ENCODE data around the gene CCDC187.
A peak's percentile ranks its signal among the peaks of the same experiment; 100 is the strongest.

Gene CCDC187

GRCh38 chr9:136202454-136203407 is 101.2 kb downstream of the CCDC187 start:
- no peak for DNase-seq (ENCODE audit: low read depth)
- no peak overlapping the region for H3K4me3 ChIP-seq (ENCODE audit: low read length)
- TF ChIP-seq, protein P1, sequence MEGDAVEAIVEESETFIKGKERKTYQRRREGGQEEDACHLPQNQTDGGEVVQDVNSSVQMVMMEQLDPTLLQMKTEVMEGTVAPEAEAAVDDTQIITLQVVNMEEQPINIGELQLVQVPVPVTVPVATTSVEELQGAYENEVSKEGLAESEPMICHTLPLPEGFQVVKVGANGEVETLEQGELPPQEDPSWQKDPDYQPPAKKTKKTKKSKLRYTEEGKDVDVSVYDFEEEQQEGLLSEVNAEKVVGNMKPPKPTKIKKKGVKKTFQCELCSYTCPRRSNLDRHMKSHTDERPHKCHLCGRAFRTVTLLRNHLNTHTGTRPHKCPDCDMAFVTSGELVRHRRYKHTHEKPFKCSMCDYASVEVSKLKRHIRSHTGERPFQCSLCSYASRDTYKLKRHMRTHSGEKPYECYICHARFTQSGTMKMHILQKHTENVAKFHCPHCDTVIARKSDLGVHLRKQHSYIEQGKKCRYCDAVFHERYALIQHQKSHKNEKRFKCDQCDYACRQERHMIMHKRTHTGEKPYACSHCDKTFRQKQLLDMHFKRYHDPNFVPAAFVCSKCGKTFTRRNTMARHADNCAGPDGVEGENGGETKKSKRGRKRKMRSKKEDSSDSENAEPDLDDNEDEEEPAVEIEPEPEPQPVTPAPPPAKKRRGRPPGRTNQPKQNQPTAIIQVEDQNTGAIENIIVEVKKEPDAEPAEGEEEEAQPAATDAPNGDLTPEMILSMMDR (IDR thresholded peaks at IDR 0.05; ENCODE audit: insufficient read depth, low read depth, low read length, missing control alignments) = no peak

GRCh38 chr9:136201609-136202453 is 102.1 kb downstream of the CCDC187 start:
- no peak overlapping the region for H3K4me3 ChIP-seq (ENCODE audit: low read length)
- peak; percentile 27 for DNase-seq (ENCODE audit: low read depth)
- TF ChIP-seq, protein P1 (IDR thresholded peaks at IDR 0.05; ENCODE audit: insufficient read depth, low read depth, low read length, missing control alignments) = no peak

DNA sequence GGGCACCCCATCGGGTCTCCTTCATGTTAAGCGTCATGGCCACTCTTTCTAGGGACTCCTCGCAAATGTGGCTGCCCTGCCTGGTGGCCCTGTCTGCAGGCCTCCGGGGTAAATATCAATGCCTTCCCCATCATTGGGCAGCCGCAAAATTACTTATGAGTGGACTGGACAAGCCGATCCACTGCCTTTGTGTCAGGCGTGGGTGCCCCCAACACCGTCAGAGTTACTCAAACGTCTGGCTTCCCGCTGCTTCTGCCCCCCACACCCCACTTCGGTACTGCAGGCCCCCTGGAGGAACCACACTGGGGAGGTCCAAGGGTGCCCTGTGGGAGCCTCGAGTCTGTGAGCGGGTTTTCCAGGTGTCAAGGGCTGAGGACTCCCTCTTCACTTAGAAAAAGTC is 102.7 kb downstream of the CCDC187 start:
- H3K4me3 ChIP-seq (ENCODE audit: low read length) = no peak overlapping the region
- TF ChIP-seq, protein P1 (IDR thresholded peaks at IDR 0.05; ENCODE audit: insufficient read depth, low read depth, low read length, missing control alignments) = no peak
- DNase-seq (ENCODE audit: low read depth) = no peak

- H3K4me3 ChIP-seq (ENCODE audit: low read length) = no peak overlapping the region
- DNase-seq (ENCODE audit: low read depth) = no peak
- TF ChIP-seq, protein P1 (IDR thresholded peaks at IDR 0.05; ENCODE audit: insufficient read depth, low read depth, low read length, missing control alignments) = no peak
Observed at GRCh38 chr9:136200424-136200823, 103.5 kb downstream of the CCDC187 start.
